ENCODE results near the gene IL4I1. TPM values are rescaled to one million over a fixed set of nuclear protein-coding genes. Genes with fewer than 3 reads are reported as not detected.

The IL4I1 gene
- total RNA-seq, 1 experiment from 2014 or later: 0.71 TPM

- TF ChIP-seq ZNF274 (IDR thresholded peaks at IDR 0.05; ENCODE audit: low read depth, low read length) (no peak), MAX (IDR thresholded peaks at IDR 0.05) (no peak), RAD21 (IDR thresholded peaks at IDR 0.05; ENCODE audit: low read depth) (no peak), SP1 (IDR thresholded peaks at IDR 0.05; ENCODE audit: low read depth) (no peak)
Measured at GRCh38 chr19:49894879-49895565, 1.7 kb downstream of the IL4I1 start (continued).

- no peak overlapping the region for H3K9ac ChIP-seq (ENCODE audit: low read length)
- H3K36me3 ChIP-seq (ENCODE audit: control insufficient read depth in 1 of 2, insufficient read depth in 2 of 2, low read length in 2 of 2): no peaks in the 10 kb centered on the region
- H3K4me1 ChIP-seq (ENCODE audit: control insufficient read depth in 1 of 2, insufficient read depth in 2 of 2, low read length in 2 of 2): peaks cover 6 to 21% of the 10 kb centered on the region in 2 experiments
- ChIA-PET CTCF (no interaction called here), POLR2A (no interaction called here), RAD21 (ENCODE audit: low non-redundant PET in 1 of 2, low total read pairs in 2 of 2, uncharacterized antibody in 2 of 2, unreplicated experiment in 2 of 2) (no interaction called here)
- no peak overlapping the region for H3K27ac ChIP-seq (ENCODE audit: low read depth, low read length)
- no peak for ATAC-seq
- H2AFZ ChIP-seq (ENCODE audit: low read depth, low read length, poor library complexity, severe bottlenecking): no peak overlapping the region
- H3K9me3 ChIP-seq (ENCODE audit: control insufficient read depth in 1 of 2, insufficient read depth in 1 of 2, low read depth in 1 of 2, low read length in 2 of 2): no peaks in the 10 kb centered on the region
- no peaks in the 10 kb centered on the region for H4K20me1 ChIP-seq (ENCODE audit: insufficient read depth)
- no peaks in the 10 kb centered on the region for H3K27me3 ChIP-seq (ENCODE audit: insufficient read depth, low read length)
- intact Hi-C loops (cut with micrococcal nuclease): no loop called here
- no peaks in the 10 kb centered on the region for H3K9me2 ChIP-seq (ENCODE audit: insufficient read depth)
- TF ChIP-seq ATF3 (IDR thresholded peaks at IDR 0.05) (no peak), EZH2phosphoT487 (IDR thresholded peaks at IDR 0.05; ENCODE audit: borderline replicate concordance) (no peak), CEBPB (IDR thresholded peaks at IDR 0.05; ENCODE audit: low read depth) (no peak)
- no TSS peak for BruUV-seq (replicated peaks)
- H3K4me2 ChIP-seq (ENCODE audit: low read length): no peak overlapping the region
- no peak for DNase-seq (ENCODE audit: low read depth, low spot score)
- no peaks in the 10 kb centered on the region for H3K79me2 ChIP-seq (ENCODE audit: insufficient read depth, low read length)
- no peak overlapping the region for H3K4me3 ChIP-seq (replicated peaks in 1 of 2; ENCODE audit: low read depth in 1 of 2, low read length in 2 of 2)
Measured at GRCh38 chr19:49894011-49894664, 2.5 kb downstream of the IL4I1 start.

- H3K4me1 ChIP-seq (ENCODE audit: control insufficient read depth in 1 of 2, insufficient read depth in 2 of 2, low read length in 2 of 2): peaks cover 6 to 18% of the 10 kb centered on the region in 2 experiments
- H3K4me2 ChIP-seq (ENCODE audit: low read length): no peak overlapping the region
- H3K27me3 ChIP-seq (ENCODE audit: insufficient read depth, low read length): no peaks in the 10 kb centered on the region
- H4K20me1 ChIP-seq (ENCODE audit: insufficient read depth): no peaks in the 10 kb centered on the region
- ChIA-PET RAD21 (ENCODE audit: low non-redundant PET in 1 of 2, low total read pairs in 2 of 2, uncharacterized antibody in 2 of 2, unreplicated experiment in 2 of 2) (no interaction called here), CTCF (no interaction called here), POLR2A (no interaction called here)
- DNase-seq (ENCODE audit: low read depth, low spot score) (no peak), ATAC-seq (no peak)
- no peak overlapping the region for H3K27ac ChIP-seq (ENCODE audit: low read depth, low read length)
- H2AFZ ChIP-seq (ENCODE audit: low read depth, low read length, poor library complexity, severe bottlenecking): no peak overlapping the region
- H3K79me2 ChIP-seq (ENCODE audit: insufficient read depth, low read length): no peaks in the 10 kb centered on the region
- H3K9me3 ChIP-seq (ENCODE audit: control insufficient read depth in 1 of 2, insufficient read depth in 1 of 2, low read depth in 1 of 2, low read length in 2 of 2): no peaks in the 10 kb centered on the region
- intact Hi-C loops (cut with micrococcal nuclease): no loop called here
- H3K9ac ChIP-seq (ENCODE audit: low read length): no peak overlapping the region
- no peaks in the 10 kb centered on the region for H3K9me2 ChIP-seq (ENCODE audit: insufficient read depth)
- BruUV-seq (replicated peaks): no TSS peak
- no peak overlapping the region for H3K4me3 ChIP-seq (replicated peaks in 1 of 2; ENCODE audit: low read depth in 1 of 2, low read length in 2 of 2)
- no peaks in the 10 kb centered on the region for H3K36me3 ChIP-seq (ENCODE audit: control insufficient read depth in 1 of 2, insufficient read depth in 2 of 2, low read length in 2 of 2)
- TF ChIP-seq FOSL1 (IDR thresholded peaks at IDR 0.05; ENCODE audit: low read depth): no peak
- TF ChIP-seq SIN3A (IDR thresholded peaks at IDR 0.05; ENCODE audit: low read depth): no peak
- no peak for TF ChIP-seq MAX (IDR thresholded peaks at IDR 0.05)
- TF ChIP-seq CBX3 (IDR thresholded peaks at IDR 0.05; ENCODE audit: low read depth): no peak
- TF ChIP-seq RAD21 (IDR thresholded peaks at IDR 0.05; ENCODE audit: low read depth): no peak
- no peak for TF ChIP-seq JUND (IDR thresholded peaks at IDR 0.05)
- TF ChIP-seq ATF3 (IDR thresholded peaks at IDR 0.05): no peak
- TF ChIP-seq POLR2AphosphoS5 (IDR thresholded peaks at IDR 0.05; ENCODE audit: low read depth, low read length): no peak
- TF ChIP-seq CTCF (IDR thresholded peaks at IDR 0.05 in 2 of 3, conservative IDR thresholded peaks at IDR 0.05 in 1 of 3; ENCODE audit: borderline replicate concordance in 1 of 3, insufficient read depth in 1 of 3, low read depth in 2 of 3, low read length in 2 of 3): no peak
- no peak for TF ChIP-seq CEBPB (IDR thresholded peaks at IDR 0.05; ENCODE audit: low read depth)
- TF ChIP-seq EZH2phosphoT487 (IDR thresholded peaks at IDR 0.05; ENCODE audit: borderline replicate concordance): no peak
Measured at GRCh38 chr19:49892716-49893115, 4.0 kb downstream of the IL4I1 start.
